Spleen (tissue), 11 donors: Measurements from ENCODE around the gene LDB2. TPM values are rescaled to one million over a fixed set of nuclear protein-coding genes. Genes with fewer than 3 reads are reported as not detected.

Experiments
- DNase-seq: peaks from one replicate; pipeline ENCODE4 v3.0.0-alpha.2; 2020
- H3K27ac ChIP-seq, 8 donors: fragments of 200-600 bp; sonication (generic) in 7 of 8; 1 replicate in 4 of 8; 2 replicates in 4 of 8; pipeline versions ENCODE4 v1.5.0 to v1.8.0; 2016 to 2021; ENCODE audit warnings: inconsistent platforms in 4 of 8, mild to moderate bottlenecking in 4 of 8, moderate library complexity in 1 of 8
- H3K27me3 ChIP-seq, 7 donors: fragments of 200-600 bp; sonication (generic) in 6 of 7; replicated peaks in 1 of 7; 1 replicate in 4 of 7; 2 replicates in 3 of 7; pipeline versions ENCODE4 v1.5.0 to v1.8.0; 2016 to 2021; ENCODE audit warnings: inconsistent platforms in 3 of 7, mild to moderate bottlenecking in 1 of 7
- H3K36me3 ChIP-seq, 6 donors: fragments of 200-600 bp; sonication (generic) in 5 of 6; 1 replicate in 4 of 6; 2 replicates in 2 of 6; pipeline versions ENCODE4 v1.5.0 to v1.8.0; 2016 to 2021; ENCODE audit warnings: inconsistent platforms in 2 of 6
- H3K4me1 ChIP-seq, 6 donors: fragments of 200-600 bp; sonication (generic) in 5 of 6; 1 replicate in 3 of 6; 2 replicates in 3 of 6; pipeline versions ENCODE4 v1.5.0 to v1.8.0; 2016 to 2021; ENCODE audit warnings: inconsistent platforms in 3 of 6
- H3K4me3 ChIP-seq, 8 donors: fragments of 200-600 bp; sonication (generic) in 7 of 8; 1 replicate in 4 of 8; 2 replicates in 4 of 8; pipeline versions ENCODE4 v1.5.0 to v1.8.0; 2016 to 2021; ENCODE audit warnings: inconsistent platforms in 4 of 8, mild to moderate bottlenecking in 4 of 8, moderate library complexity in 2 of 8
- H3K9me3 ChIP-seq, 8 donors: fragments of 200-600 bp; sonication (generic) in 7 of 8; 1 replicate in 4 of 8; 2 replicates in 4 of 8; pipeline versions ENCODE4 v1.5.0 to v1.8.0; 2016 to 2021; ENCODE audit warnings: inconsistent platforms in 4 of 8
- POLR2A ChIP-seq, 3 donors: fragments of 450-650 bp; IDR thresholded peaks; one replicate each; pipeline ENCODE4 v1.5.1; 2017; ENCODE audit warnings: antibody characterized with exemption in 3 of 3, mild to moderate bottlenecking in 1 of 3
- POLR2AphosphoS5 ChIP-seq, 3 donors: sonication (generic); formaldehyde crosslinking; IDR thresholded peaks; one replicate each; pipeline ENCODE4 v1.5.1; 2017; ENCODE audit warnings: antibody characterized with exemption in 3 of 3
- WGBS, 5 donors: extraction: QIAGEN DNeasy Blood & Tissue Kit in 3 of 5; methylation state at CpG; one replicate each; pipeline versions ENCODE4 v1.1.5 to v1.1.7; 2013 to 2018; 5-methylcytosine and 5-hydroxymethylcytosine counted together
- intact Hi-C: fragments of 100-400 bp; cut with DNase I; formaldehyde crosslinking; loops from one replicate; pipeline ENCODE4 v1.15.0; 2023; ENCODE audit warnings: low total_unique reads
- polyA plus RNA-seq, 3 donors: library from polyadenylated mRNA; stranded (reverse); fragments of 200-250 nt; gene quantifications; one replicate each; pipeline ENCODE4 v1.2.1, GENCODE V29; 2013
- total RNA-seq, 7 donors: library from RNA; depleted of rRNA in 3 of 7; stranded (reverse); fragments of >200 nt in 3 of 7; fragmentation: NEBNext Ultra II Directional in 4 of 7; extraction: Animal tissue kit (Norgen Biotek cat#: 25700) in 4 of 7; gene quantifications; one replicate each; pipeline versions ENCODE4 v1.1.0 to v1.2.1, GENCODE V29; 2016 to 2021
- TF ChIP-seq, protein P1 (sequence below), 11 experiments: fragments of 200-600 bp in 7 of 11; fragments of 450-650 bp in 4 of 11; sonication (generic) in 4 of 11; IDR thresholded peaks in 8 of 11; conservative IDR thresholded peaks in 3 of 11; 1 replicate in 7 of 11; 2 replicates in 4 of 11; pipeline versions ENCODE4 v1.4.0 to v1.8.0; 2016 to 2021; ENCODE audit warnings: antibody characterized with exemption in 11 of 11, inconsistent platforms in 4 of 11, mild to moderate bottlenecking in 1 of 11
- donor health status: healthy with polysubstance abuse.
- donor health status: DM: no; HTN: no; CAD: no; lungs with moderate emphysema.
- donor health status: DM: no; HTN: no; CAD: no.
- donor health status: Bipolar disorder and iron deficiency.
- donor health status: healthy.
- donor health status: DM: no; HTN: no; CAD: no.
- donor health status: DM: yes; HTN: yes; CAD: no.

LDB2 gene
- total and polyA plus RNA-seq, 10 donors = 24.1 to 257 (median 142) TPM

DNA sequence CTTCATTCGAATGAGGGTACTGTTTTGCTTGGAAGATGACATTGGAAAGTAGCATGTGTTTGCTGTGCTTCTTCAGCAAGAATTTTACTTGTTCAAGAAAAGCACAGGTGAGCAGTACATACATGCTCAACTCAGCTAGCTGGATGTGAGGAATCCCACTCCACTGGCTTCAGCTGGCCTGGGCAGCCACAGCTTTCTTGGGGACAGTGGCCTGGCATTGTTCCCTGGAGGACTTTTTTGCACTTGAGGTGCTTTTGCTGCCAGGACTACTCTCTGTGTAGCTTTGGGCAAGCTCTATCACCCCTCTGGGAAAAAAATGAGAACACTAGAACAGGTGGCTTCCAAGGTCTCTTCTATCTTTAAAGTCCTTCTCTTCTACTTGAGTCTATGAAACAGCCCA, 184.3 kb downstream of the LDB2 start:
- intact Hi-C loops = no loop called here
- Histone ChIP-seq H3K4me3 (no peak overlapping the region), H3K27me3 (no peaks in the 10 kb centered on the region), H3K4me1 (no peaks in the 10 kb centered on the region), H3K36me3 (no peaks in the 10 kb centered on the region), H3K9me3 (no peaks in the 10 kb centered on the region), H3K27ac (no peak overlapping the region)
- TF ChIP-seq POLR2AphosphoS5 (IDR thresholded peaks at IDR 0.05) = no peak
- TF ChIP-seq, protein P1, sequence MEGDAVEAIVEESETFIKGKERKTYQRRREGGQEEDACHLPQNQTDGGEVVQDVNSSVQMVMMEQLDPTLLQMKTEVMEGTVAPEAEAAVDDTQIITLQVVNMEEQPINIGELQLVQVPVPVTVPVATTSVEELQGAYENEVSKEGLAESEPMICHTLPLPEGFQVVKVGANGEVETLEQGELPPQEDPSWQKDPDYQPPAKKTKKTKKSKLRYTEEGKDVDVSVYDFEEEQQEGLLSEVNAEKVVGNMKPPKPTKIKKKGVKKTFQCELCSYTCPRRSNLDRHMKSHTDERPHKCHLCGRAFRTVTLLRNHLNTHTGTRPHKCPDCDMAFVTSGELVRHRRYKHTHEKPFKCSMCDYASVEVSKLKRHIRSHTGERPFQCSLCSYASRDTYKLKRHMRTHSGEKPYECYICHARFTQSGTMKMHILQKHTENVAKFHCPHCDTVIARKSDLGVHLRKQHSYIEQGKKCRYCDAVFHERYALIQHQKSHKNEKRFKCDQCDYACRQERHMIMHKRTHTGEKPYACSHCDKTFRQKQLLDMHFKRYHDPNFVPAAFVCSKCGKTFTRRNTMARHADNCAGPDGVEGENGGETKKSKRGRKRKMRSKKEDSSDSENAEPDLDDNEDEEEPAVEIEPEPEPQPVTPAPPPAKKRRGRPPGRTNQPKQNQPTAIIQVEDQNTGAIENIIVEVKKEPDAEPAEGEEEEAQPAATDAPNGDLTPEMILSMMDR (IDR thresholded peaks at IDR 0.05 in 8 of 11, conservative IDR thresholded peaks at IDR 0.05 in 3 of 11) = no peak
- 53 to 93% (median 80%) methylated on average over 1 of the region's 1 CpG for WGBS, 5 donors
- DNase-seq = no peak

DNA sequence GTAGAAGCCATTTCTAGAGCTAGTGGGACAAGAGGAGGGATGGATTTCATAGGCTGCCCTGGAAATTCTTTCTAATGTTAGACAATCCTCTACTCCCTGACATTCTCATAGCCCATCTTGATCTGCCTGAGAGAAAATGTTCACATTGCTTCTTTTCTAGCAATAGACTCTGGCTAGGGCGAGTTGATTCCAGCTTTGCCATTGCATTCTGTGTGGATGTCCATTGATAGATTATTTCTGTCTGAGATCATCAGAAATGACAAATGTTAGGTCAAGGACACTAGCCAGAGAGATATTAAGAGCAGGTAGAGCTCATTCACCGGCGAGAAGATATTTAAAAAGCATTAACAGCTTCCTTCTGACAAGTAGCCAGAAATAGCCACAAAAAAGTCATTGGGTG, 184.7 kb downstream of the LDB2 start:
- intact Hi-C loops = no loop called here
- DNase-seq = no peak
- TF ChIP-seq, protein P1 (IDR thresholded peaks at IDR 0.05 in 8 of 11, conservative IDR thresholded peaks at IDR 0.05 in 3 of 11) = no peak
- TF ChIP-seq POLR2AphosphoS5 (IDR thresholded peaks at IDR 0.05) = no peak
- TF ChIP-seq POLR2A (IDR thresholded peaks at IDR 0.05) = no peak

DNA sequence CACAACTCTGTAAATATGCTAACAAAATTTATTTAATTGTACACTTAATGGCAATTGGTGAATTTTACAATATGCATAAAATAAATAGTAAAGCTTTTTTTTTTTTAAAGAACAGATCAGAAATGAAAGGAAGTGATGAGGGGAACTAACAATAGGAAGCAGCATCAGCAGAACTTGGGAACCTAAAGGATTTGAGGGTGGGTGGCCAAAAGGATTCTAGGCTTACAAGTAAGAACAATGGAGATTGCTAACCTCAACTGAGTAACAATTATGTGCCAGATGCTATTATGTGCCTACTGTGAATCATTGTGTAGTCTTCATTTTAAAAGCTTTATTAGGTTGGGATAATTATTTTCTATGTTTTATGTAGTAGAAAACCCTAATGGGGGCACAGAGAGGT, 185.2 kb downstream of the LDB2 start:
- Histone ChIP-seq H3K36me3 (no peaks in the 10 kb centered on the region), H3K4me1 (peaks cover 0 to 4% (median 0%) of the 10 kb centered on the region in 6 donors), H3K27me3 (no peaks in the 10 kb centered on the region), H3K9me3 (no peaks in the 10 kb centered on the region), H3K4me3 (no peak overlapping the region), H3K27ac (no peak overlapping the region)
- TF ChIP-seq POLR2A (IDR thresholded peaks at IDR 0.05) = no peak
- TF ChIP-seq, protein P1 (IDR thresholded peaks at IDR 0.05 in 8 of 11, conservative IDR thresholded peaks at IDR 0.05 in 3 of 11) = no peak
- TF ChIP-seq POLR2AphosphoS5 (IDR thresholded peaks at IDR 0.05) = no peak
- DNase-seq = no peak
- intact Hi-C loops = no loop called here

More for the DNA sequence above, 184.7 kb downstream of the LDB2 start:
- 70 to 88% (median 74%) methylated on average over 3 of the region's 3 CpGs for WGBS, 5 donors
- H3K4me3 ChIP-seq = no peak overlapping the region
- no peaks in the 10 kb centered on the region for H3K4me1 ChIP-seq
- no peaks in the 10 kb centered on the region for H3K9me3 ChIP-seq
- H3K27ac ChIP-seq = no peak overlapping the region
- H3K27me3 ChIP-seq = no peaks in the 10 kb centered on the region
- no peaks in the 10 kb centered on the region for H3K36me3 ChIP-seq

DNA sequence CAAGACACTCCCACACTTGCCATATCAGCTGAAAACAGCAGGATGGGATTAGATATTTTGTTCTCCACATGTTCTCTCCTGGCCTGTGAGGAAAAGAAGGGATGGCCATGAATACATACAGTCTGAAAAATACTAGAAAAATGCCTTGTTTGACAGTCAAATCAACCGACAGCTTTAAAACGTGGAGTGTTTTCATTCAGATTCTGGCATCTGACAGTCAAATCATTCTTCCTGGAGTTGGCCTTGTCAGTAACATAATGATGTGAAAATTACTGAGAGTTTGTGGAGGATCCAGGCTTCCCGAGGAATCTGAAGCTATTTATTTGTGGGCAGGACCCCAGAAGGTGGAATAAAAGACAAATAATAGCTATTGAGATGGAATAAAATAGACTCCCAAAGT, 188.2 kb downstream of the LDB2 start:
- DNase-seq = no peak
- Histone ChIP-seq H3K4me3 (no peak overlapping the region), H3K9me3 (no peaks in the 10 kb centered on the region), H3K27me3 (no peaks in the 10 kb centered on the region), H3K36me3 (no peaks in the 10 kb centered on the region), H3K4me1 (peaks cover 0 to 10% (median 2%) of the 10 kb centered on the region in 6 donors), H3K27ac (no peak overlapping the region)
- WGBS, 5 donors = 66 to 81% (median 74%) methylated on average over 3 of the region's 3 CpGs
- intact Hi-C loops = no loop called here
- TF ChIP-seq POLR2AphosphoS5 (IDR thresholded peaks at IDR 0.05) = no peak
- TF ChIP-seq, protein P1 (IDR thresholded peaks at IDR 0.05 in 8 of 11, conservative IDR thresholded peaks at IDR 0.05 in 3 of 11) = no peak
